Small intestine (tissue), 7 donors: ENCODE results near the gene MAN1A2. TPM values are rescaled to one million over a fixed set of nuclear protein-coding genes. Genes with fewer than 3 reads are reported as not detected.
"Not testable (repeated sequence)": the region's sequence is repeated elsewhere in the genome, so short reads cannot be mapped to it uniquely, and the experiment has no call there.

ENCODE experiments used
- DNase-seq, 2 donors: peaks; one replicate each; pipeline versions ENCODE4 v3.0.0 to v3.0.0-alpha.2; 2013
- FAIRE-seq: peaks from 2 replicates; lab custom pipeline; 2012; peaks lifted over from hg19 to GRCh38; lab: Jason Lieb, UNC
- H3K27ac ChIP-seq, 3 donors: one replicate each; pipeline ENCODE4 v1.5.1; 2013; ENCODE audit warnings: low read length in 2 of 3, mild to moderate bottlenecking in 2 of 3, control low read depth in 1 of 3, inconsistent platforms in 1 of 3, low read depth in 1 of 3, moderate library complexity in 1 of 3
- H3K27me3 ChIP-seq, 3 donors: one replicate each; pipeline ENCODE4 v1.6.1; 2013; ENCODE audit warnings: low read length in 3 of 3, inconsistent platforms in 1 of 3; ENCODE audit not compliant: control insufficient read depth in 3 of 3, insufficient read depth in 3 of 3
- H3K36me3 ChIP-seq, 3 donors: one replicate each; pipeline ENCODE4 v1.6.1; 2013; ENCODE audit warnings: low read length in 3 of 3, inconsistent platforms in 1 of 3, low read depth in 1 of 3, mild to moderate bottlenecking in 1 of 3, moderate library complexity in 1 of 3; ENCODE audit not compliant: control insufficient read depth in 3 of 3, insufficient read depth in 2 of 3
- H3K4me1 ChIP-seq, 3 donors: one replicate each; pipeline ENCODE4 v1.6.1; 2013; ENCODE audit warnings: low read length in 2 of 3, inconsistent platforms in 1 of 3, low read depth in 1 of 3, mild to moderate bottlenecking in 1 of 3, moderate library complexity in 1 of 3; ENCODE audit not compliant: control insufficient read depth in 3 of 3, insufficient read depth in 2 of 3
- H3K4me3 ChIP-seq, 3 donors: one replicate each; pipeline ENCODE4 v1.5.1; 2013; ENCODE audit warnings: low read length in 3 of 3, control low read depth in 1 of 3, inconsistent platforms in 1 of 3, low read depth in 1 of 3, mild to moderate bottlenecking in 1 of 3, moderate library complexity in 1 of 3
- H3K9me3 ChIP-seq, 2 donors: one replicate each; pipeline ENCODE4 v1.6.1; 2013; ENCODE audit warnings: low read depth in 1 of 2, low read length in 1 of 2; ENCODE audit not compliant: control insufficient read depth in 2 of 2, insufficient read depth in 1 of 2
- WGBS, 3 donors: extraction: QIAGEN DNeasy Blood & Tissue Kit; methylation state at CpG; one replicate each; pipeline ENCODE4 v1.1.7; 2013; 5-methylcytosine and 5-hydroxymethylcytosine counted together
- polyA plus RNA-seq, 4 donors: library from polyadenylated mRNA; stranded (reverse) in 3 of 4; unstranded in 1 of 4; fragments of 200-250 nt in 3 of 4; fragments of 120-200 nt in 1 of 4; gene quantifications; one replicate each; pipeline versions ENCODE4 v1.2.1 to v1.2.3, GENCODE V29; 2013
- donor health status: healthy with polysubstance abuse.
- donor health status: control.
- donor health status: control.
- donor health status: Bipolar disorder and iron deficiency.
- donor health status: healthy.

MAN1A2 gene
- polyA plus RNA-seq, 4 donors, result 3.5 to 29.1 (median 8.2) TPM

DNA sequence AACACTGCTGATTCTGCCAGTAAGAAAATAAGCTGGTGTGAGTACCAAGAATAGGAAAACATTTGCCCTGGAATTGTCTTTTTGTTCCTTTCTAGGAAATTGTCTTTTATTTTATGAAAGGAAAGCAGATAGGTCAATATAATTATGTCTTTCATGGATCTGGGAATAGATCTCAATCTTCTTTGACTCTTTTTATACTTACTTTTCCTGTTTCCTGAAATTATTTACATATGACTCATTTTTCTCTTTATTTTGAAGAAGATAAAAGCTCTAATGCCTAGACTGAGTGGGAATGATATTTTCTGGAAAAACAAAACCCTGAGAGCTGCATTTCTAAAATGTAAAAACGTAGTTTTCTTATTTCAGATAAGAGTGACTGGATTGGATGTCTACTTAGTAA lies 100.1 kb downstream of the MAN1A2 start:
- Histone ChIP-seq H3K27ac (no peak overlapping the region), H3K4me1 (no peaks in the 10 kb centered on the region), H3K9me3 (no peaks in the 10 kb centered on the region), H3K36me3 (peaks cover 0 to 6% (median 0%) of the 10 kb centered on the region in 3 donors), H3K27me3 (no peaks in the 10 kb centered on the region), H3K4me3 (no peak overlapping the region)
- no peak for FAIRE-seq
- 89 to 98% (median 91%) methylated on average over 1 of the region's 1 CpG for WGBS, 3 donors
- no peak for DNase-seq

DNA sequence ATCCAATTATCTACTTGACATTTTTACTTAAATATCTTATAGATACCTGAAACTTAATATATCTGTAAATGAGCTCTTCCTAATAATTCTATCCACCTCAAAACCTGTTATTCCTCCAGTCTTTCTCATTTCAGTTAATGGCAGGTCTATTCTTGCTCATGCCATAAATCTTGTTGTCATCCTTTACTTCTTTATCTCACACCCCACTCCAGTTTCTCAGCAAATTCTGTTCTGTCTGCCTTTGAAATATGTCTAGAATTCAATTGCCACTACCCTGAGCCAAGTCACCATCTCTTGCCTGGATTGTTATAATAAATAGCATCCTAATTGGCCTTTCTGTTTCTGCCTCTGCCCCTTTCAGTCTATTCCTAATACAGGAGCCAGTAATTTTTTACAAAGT lies 105.8 kb downstream of the MAN1A2 start:
- H3K4me1 ChIP-seq, result no peaks in the 10 kb centered on the region
- no peak overlapping the region for H3K4me3 ChIP-seq
- no peaks in the 10 kb centered on the region for H3K27me3 ChIP-seq
- H3K27ac ChIP-seq, result no peak overlapping the region
- DNase-seq, result no peak
- H3K36me3 ChIP-seq, result no peaks in the 10 kb centered on the region
- H3K9me3 ChIP-seq, result peaks cover 0 to 3% of the 10 kb centered on the region in 2 donors
- no peak for FAIRE-seq

DNA sequence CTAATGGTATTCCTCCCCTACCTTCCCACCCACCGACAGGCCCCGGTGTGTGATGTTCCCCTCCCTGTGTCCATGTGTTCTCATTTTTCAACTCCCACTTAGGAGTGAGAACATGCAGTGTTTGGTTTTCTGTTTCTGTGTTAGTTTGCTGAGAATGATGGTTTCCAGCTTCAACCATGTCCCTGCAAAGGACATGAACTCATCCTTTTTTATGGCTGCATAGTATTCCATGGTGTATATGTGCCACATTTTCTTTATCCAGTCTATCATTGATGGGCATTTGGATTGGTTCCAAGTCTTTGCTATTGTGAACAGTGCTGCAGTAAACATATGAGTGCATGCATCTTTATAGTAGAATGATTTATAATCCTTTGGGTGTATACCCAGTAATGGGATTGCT lies 108.2 kb downstream of the MAN1A2 start:
- H3K27me3 ChIP-seq, H3K4me3 ChIP-seq, H3K9me3 ChIP-seq, H3K4me1 ChIP-seq, DNase-seq, H3K36me3 ChIP-seq, H3K27ac ChIP-seq, FAIRE-seq: not testable (repeated sequence)
- WGBS, 3 donors, result 95 to 100% (median 100%) methylated on average over 2 of the region's 2 CpGs

DNA sequence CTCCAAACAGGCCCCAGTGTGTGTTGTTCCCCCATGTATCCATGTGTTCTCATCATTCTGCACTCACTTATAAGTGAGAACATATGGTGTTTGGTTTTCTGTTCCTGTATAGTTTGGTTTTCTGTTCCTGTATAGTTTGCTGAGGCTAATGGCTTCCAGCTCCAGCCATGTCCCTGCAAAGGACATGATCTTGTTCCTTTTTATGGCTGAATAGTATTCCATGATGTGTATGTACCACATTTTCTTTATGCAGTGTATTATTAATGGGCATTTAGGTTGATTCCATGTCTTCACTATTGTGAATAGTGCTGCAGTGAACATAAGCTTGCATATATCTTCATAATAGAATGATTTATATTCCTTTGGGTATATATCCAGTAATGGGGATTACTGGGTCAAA lies 111.8 kb downstream of the MAN1A2 start:
- Histone ChIP-seq H3K4me3 (no peak overlapping the region), H3K27ac (no peak overlapping the region), H3K4me1 (no peaks in the 10 kb centered on the region), H3K9me3 (peaks cover 0 to 3% of the 10 kb centered on the region in 2 donors), H3K27me3 (no peaks in the 10 kb centered on the region), H3K36me3 (peaks cover 0 to 6% (median 0%) of the 10 kb centered on the region in 3 donors)
- no peak for FAIRE-seq
- no peak for DNase-seq

DNA sequence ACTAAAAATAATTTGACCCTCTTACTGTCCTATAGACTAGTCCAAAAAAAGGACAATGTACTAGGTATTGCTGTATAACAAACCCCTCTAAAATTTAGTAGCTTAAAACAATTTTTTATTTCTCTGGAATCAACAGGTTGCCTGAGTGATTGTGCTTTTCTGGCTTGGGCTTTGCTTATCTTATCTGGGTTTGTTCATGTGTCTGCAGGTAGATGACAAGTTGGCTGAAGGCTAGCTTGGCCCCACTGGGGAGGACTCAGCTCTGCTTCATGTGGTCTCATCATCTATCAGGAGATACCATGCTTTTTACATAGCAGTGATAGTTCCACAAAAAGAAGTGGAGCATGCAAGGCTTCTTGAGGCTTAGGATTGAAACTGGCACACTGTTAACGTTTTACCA lies 114.2 kb downstream of the MAN1A2 start:
- H3K4me1 ChIP-seq, result no peaks in the 10 kb centered on the region
- H3K9me3 ChIP-seq, result no peaks in the 10 kb centered on the region
- FAIRE-seq, result no peak
- no peak for DNase-seq
- WGBS, 3 donors, result 92 to 100% (median 93%) methylated on average over 1 of the region's 1 CpG
- H3K27me3 ChIP-seq, result no peaks in the 10 kb centered on the region
- no peak overlapping the region for H3K27ac ChIP-seq
- H3K36me3 ChIP-seq, result peaks cover 0 to 6% (median 0%) of the 10 kb centered on the region in 3 donors
- no peak overlapping the region for H3K4me3 ChIP-seq

DNA sequence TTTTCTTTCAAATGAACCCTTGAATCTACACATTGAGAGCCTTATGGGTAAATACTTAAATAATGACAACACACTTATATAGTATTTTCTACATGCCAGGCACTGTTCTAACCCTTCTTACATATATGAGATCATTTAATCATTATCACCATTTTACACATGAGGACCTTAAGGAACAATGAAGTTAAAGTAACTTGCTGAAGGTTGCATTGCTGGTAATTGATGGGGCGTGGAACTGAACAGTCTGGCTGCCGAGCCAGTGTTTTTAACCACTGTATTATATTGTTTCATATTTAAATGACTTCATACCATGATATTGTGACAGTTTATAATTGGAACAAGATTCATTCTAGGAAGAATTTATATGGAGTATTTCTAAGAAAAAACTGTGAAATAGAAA lies 126.7 kb downstream of the MAN1A2 start:
- no peak overlapping the region for H3K4me3 ChIP-seq
- no peak overlapping the region for H3K27ac ChIP-seq
- 85 to 90% (median 88%) methylated on average over 2 of the region's 2 CpGs for WGBS, 3 donors
- DNase-seq, result no peak
- no peaks in the 10 kb centered on the region for H3K4me1 ChIP-seq
- FAIRE-seq, result no peak
- no peaks in the 10 kb centered on the region for H3K27me3 ChIP-seq
- H3K36me3 ChIP-seq, result peaks cover 0 to 2% (median 0%) of the 10 kb centered on the region in 3 donors
- H3K9me3 ChIP-seq, result no peaks in the 10 kb centered on the region

DNA sequence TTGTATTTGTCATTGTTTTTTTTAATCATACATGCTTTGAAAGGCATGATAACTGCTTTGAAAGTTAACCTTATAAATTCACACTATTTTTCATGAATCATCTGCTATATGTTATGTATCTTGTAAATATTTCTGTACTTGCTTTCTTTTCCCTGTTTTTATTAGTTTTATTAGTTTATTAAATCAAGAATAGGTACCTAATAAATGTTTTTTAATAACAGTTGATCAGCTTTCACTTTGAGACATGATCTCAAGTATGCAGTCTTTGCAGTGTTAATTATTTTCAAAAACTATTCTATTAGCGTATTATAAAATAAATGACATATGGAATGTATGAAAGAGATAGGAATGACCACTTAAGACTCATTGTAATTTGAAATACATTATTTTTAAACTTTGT lies 127.8 kb downstream of the MAN1A2 start:
- 98 to 100% (median 100%) methylated on average over 1 of the region's 1 CpG for WGBS, 3 donors
- no peaks in the 10 kb centered on the region for H3K4me1 ChIP-seq
- no peaks in the 10 kb centered on the region for H3K27me3 ChIP-seq
- H3K4me3 ChIP-seq, result no peak overlapping the region
- H3K27ac ChIP-seq, result no peak overlapping the region
- DNase-seq, result no peak
- peak; percentile 47 for FAIRE-seq
- H3K36me3 ChIP-seq, result peaks cover 0 to 2% (median 2%) of the 10 kb centered on the region in 3 donors
- H3K9me3 ChIP-seq, result no peaks in the 10 kb centered on the region

DNA sequence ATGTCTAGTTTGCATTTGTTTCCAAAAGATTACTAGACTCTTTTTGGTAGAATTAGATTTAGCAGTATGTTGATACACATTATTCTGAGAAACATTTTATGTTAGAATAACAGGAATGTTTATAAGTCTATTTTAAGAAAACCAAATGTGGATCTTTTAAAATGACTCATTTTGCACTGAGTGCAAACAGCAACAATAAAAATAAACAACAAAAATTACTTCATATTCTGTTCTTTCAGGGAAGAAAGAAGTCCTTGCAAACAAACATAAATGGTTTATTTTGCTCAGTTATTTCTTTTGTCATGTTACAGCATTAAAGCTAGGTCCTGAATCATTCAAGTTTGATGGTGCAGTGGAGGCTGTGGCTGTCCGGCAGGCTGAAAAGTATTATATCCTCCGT lies 131.8 kb downstream of the MAN1A2 start:
- peaks cover 0 to 6% (median 0%) of the 10 kb centered on the region in 3 donors for H3K36me3 ChIP-seq
- no peak for DNase-seq
- WGBS, 3 donors, result 94 to 96% (median 95%) methylated on average over 2 of the region's 2 CpGs

DNA sequence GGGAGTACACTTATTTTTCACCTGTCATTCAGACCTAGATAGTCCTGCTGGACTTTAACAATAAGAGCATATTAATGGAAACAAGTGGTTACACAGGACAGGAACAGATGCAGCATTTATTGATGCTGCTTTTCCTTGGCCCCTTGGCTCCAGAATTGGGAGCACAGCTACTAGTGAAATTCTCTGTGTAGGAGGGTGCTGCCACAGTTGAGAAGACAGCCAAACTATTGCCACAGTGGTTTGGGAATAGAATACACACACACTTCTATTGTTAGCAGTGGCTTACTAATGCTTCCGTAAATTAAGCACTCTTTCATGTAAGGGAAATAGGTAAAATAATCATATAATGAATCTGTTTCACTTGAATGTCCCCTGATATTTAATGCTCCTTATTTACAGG lies 133.3 kb downstream of the MAN1A2 start:
- Histone ChIP-seq H3K36me3 (peaks cover 0 to 6% (median 0%) of the 10 kb centered on the region in 3 donors), H3K4me3 (no peak overlapping the region), H3K4me1 (no peaks in the 10 kb centered on the region), H3K27ac (no peak overlapping the region), H3K27me3 (no peaks in the 10 kb centered on the region), H3K9me3 (no peaks in the 10 kb centered on the region)
- no peak for FAIRE-seq
- WGBS, 3 donors, result 96 to 100% (median 97%) methylated on average over 1 of the region's 1 CpG
- DNase-seq, result no peak

More for the DNA sequence above, 131.8 kb downstream of the MAN1A2 start:
- Histone ChIP-seq H3K4me1 (no peaks in the 10 kb centered on the region), H3K27ac (no peak overlapping the region), H3K27me3 (no peaks in the 10 kb centered on the region), H3K4me3 (no peak overlapping the region), H3K9me3 (no peaks in the 10 kb centered on the region)
- no peak for FAIRE-seq
